SK-N-SH treated with all-trans-retinoic acid at 6 μM for 48 hours (cell line): ENCODE measurements around the gene PCBD1.

Experiments
- ARNTL ChIP-seq: fragments of 450-650 bp; formaldehyde crosslinking; IDR thresholded peaks from 2 replicates; pipeline ENCODE4 v1.5.0; 2020; ENCODE audit warnings: low read depth, mild to moderate bottlenecking, moderate library complexity, borderline replicate concordance
- CSDC2 ChIP-seq: fragments of 250-450 bp; sonication (Bioruptor Pico); IDR thresholded peaks from 2 replicates; pipeline ENCODE4 v1.5.0; 2020; ENCODE audit warnings: mild to moderate bottlenecking, moderate library complexity
- ESRRG ChIP-seq: fragments of 250-450 bp; sonication (Bioruptor Pico); IDR thresholded peaks from 2 replicates; pipeline ENCODE4 v1.6.1; 2021; ENCODE audit warnings: mild to moderate bottlenecking
- RARB ChIP-seq: fragments of 250-450 bp; sonication (Bioruptor Pico); IDR thresholded peaks from 2 replicates; pipeline ENCODE4 v1.8.0; 2021; ENCODE audit warnings: mild to moderate bottlenecking, moderate library complexity
- SNAI2 ChIP-seq: fragments of 250-450 bp; sonication (Bioruptor Pico); IDR thresholded peaks from 2 replicates; pipeline ENCODE4 v1.5.0; 2020; ENCODE audit warnings: mild to moderate bottlenecking, moderate library complexity
- TOX ChIP-seq: fragments of 250-450 bp; sonication (Bioruptor Pico); IDR thresholded peaks from 2 replicates; pipeline ENCODE4 v1.8.0; 2021; ENCODE audit warnings: mild to moderate bottlenecking, moderate library complexity, borderline replicate concordance
- ZC3H10 ChIP-seq: fragments of 250-450 bp; sonication (Bioruptor Pico); IDR thresholded peaks from 2 replicates; pipeline ENCODE4 v1.5.1; 2021; ENCODE audit warnings: mild to moderate bottlenecking, moderate library complexity
- ZFP3 ChIP-seq: fragments of 250-450 bp; sonication (Bioruptor Pico); IDR thresholded peaks from 2 replicates; pipeline ENCODE4 v1.5.0; 2020; ENCODE audit warnings: mild to moderate bottlenecking, moderate library complexity
- ZFP30 ChIP-seq: fragments of 450-650 bp; formaldehyde crosslinking; IDR thresholded peaks from 2 replicates; pipeline ENCODE4 v1.5.0; 2022; ENCODE audit warnings: mild to moderate bottlenecking, moderate library complexity
- TF ChIP-seq, protein P1 (sequence below): fragments of 250-450 bp; sonication (Bioruptor Pico); IDR thresholded peaks from 2 replicates; pipeline ENCODE4 v1.5.1; 2020; ENCODE audit warnings: low read depth, mild to moderate bottlenecking, moderate library complexity
- TF ChIP-seq, protein P2 (sequence below): fragments of 250-450 bp; sonication (Bioruptor Pico); IDR thresholded peaks from 2 replicates; pipeline ENCODE4 v1.8.0; 2020; ENCODE audit warnings: mild to moderate bottlenecking, moderate library complexity, borderline replicate concordance
- TF ChIP-seq, protein P3 (sequence below): fragments of 250-450 bp; sonication (Bioruptor Pico); IDR thresholded peaks from 2 replicates; pipeline ENCODE4 v1.5.1; 2021; ENCODE audit warnings: mild to moderate bottlenecking, moderate library complexity
- TF ChIP-seq, protein P4 (sequence below): fragments of 250-450 bp; sonication (Bioruptor Pico); IDR thresholded peaks from 2 replicates; pipeline ENCODE4 v1.8.0; 2021; ENCODE audit warnings: low read depth, mild to moderate bottlenecking, moderate library complexity, borderline replicate concordance

DNA sequence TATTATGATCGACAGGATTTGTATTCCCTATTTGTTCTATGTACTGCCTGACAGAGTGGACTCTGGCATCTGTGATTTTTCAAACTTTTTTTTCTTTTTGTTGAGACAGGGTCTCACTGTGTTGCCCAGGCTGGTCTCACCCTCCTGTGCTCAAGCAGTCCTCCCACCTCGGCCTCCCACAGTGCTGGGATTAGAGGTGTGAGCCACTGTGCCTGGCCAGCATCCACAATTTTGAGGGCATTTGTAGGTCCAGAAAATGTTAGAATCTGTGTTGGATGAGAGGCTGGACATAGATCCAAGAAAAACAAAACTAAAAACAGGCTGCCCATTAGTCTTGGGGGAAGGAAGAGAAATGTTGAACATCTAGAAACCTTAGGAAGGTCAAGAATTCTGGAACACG lies 38.3 kb downstream of the PCBD1 start:
- TF ChIP-seq, protein P1, sequence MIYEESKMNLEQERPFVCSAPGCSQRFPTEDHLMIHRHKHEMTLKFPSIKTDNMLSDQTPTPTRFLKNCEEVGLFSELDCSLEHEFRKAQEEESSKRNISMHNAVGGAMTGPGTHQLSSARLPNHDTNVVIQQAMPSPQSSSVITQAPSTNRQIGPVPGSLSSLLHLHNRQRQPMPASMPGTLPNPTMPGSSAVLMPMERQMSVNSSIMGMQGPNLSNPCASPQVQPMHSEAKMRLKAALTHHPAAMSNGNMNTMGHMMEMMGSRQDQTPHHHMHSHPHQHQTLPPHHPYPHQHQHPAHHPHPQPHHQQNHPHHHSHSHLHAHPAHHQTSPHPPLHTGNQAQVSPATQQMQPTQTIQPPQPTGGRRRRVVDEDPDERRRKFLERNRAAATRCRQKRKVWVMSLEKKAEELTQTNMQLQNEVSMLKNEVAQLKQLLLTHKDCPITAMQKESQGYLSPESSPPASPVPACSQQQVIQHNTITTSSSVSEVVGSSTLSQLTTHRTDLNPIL (CRISPR knock-in tag), result no peak
- TF ChIP-seq SNAI2 (CRISPR knock-in tag) (no peak), ZFP3 (CRISPR knock-in tag) (no peak), TOX (CRISPR knock-in tag) (no peak), ZFP30 (CRISPR knock-in tag) (no peak), ESRRG (CRISPR knock-in tag) (no peak), RARB (CRISPR knock-in tag) (no peak), ZC3H10 (CRISPR knock-in tag) (no peak), ARNTL (CRISPR knock-in tag) (no peak), CSDC2 (CRISPR knock-in tag) (no peak)
- TF ChIP-seq, protein P2, sequence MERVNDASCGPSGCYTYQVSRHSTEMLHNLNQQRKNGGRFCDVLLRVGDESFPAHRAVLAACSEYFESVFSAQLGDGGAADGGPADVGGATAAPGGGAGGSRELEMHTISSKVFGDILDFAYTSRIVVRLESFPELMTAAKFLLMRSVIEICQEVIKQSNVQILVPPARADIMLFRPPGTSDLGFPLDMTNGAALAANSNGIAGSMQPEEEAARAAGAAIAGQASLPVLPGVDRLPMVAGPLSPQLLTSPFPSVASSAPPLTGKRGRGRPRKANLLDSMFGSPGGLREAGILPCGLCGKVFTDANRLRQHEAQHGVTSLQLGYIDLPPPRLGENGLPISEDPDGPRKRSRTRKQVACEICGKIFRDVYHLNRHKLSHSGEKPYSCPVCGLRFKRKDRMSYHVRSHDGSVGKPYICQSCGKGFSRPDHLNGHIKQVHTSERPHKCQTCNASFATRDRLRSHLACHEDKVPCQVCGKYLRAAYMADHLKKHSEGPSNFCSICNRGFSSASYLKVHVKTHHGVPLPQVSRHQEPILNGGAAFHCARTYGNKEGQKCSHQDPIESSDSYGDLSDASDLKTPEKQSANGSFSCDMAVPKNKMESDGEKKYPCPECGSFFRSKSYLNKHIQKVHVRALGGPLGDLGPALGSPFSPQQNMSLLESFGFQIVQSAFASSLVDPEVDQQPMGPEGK (CRISPR knock-in tag), result no peak
- TF ChIP-seq, protein P3, sequence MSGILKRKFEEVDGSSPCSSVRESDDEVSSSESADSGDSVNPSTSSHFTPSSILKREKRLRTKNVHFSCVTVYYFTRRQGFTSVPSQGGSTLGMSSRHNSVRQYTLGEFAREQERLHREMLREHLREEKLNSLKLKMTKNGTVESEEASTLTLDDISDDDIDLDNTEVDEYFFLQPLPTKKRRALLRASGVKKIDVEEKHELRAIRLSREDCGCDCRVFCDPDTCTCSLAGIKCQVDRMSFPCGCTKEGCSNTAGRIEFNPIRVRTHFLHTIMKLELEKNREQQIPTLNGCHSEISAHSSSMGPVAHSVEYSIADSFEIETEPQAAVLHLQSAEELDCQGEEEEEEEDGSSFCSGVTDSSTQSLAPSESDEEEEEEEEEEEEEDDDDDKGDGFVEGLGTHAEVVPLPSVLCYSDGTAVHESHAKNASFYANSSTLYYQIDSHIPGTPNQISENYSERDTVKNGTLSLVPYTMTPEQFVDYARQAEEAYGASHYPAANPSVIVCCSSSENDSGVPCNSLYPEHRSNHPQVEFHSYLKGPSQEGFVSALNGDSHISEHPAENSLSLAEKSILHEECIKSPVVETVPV (CRISPR knock-in tag), result no peak
- TF ChIP-seq, protein P4, sequence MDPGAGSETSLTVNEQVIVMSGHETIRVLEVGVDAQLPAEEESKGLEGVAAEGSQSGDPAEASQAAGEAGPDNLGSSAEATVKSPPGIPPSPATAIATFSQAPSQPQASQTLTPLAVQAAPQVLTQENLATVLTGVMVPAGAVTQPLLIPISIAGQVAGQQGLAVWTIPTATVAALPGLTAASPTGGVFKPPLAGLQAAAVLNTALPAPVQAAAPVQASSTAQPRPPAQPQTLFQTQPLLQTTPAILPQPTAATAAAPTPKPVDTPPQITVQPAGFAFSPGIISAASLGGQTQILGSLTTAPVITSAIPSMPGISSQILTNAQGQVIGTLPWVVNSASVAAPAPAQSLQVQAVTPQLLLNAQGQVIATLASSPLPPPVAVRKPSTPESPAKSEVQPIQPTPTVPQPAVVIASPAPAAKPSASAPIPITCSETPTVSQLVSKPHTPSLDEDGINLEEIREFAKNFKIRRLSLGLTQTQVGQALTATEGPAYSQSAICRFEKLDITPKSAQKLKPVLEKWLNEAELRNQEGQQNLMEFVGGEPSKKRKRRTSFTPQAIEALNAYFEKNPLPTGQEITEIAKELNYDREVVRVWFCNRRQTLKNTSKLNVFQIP (CRISPR knock-in tag), result no peak
